Kasumi-1 (cell line): ENCODE results near the gene ZNF575.
"Not testable (repeated sequence)": the region's sequence is repeated elsewhere in the genome, so short reads cannot be mapped to it uniquely, and the experiment has no call there.

ENCODE experiments used
- DNase-seq, 2 experiments: peaks; one replicate each; lab custom pipeline; 2025; lab: John Stamatoyannopoulos, UW

Gene ZNF575

GRCh38 chr19:43541920-43542650 is 9.1 kb downstream of the ZNF575 start:
- DNase-seq: no peak

DNA sequence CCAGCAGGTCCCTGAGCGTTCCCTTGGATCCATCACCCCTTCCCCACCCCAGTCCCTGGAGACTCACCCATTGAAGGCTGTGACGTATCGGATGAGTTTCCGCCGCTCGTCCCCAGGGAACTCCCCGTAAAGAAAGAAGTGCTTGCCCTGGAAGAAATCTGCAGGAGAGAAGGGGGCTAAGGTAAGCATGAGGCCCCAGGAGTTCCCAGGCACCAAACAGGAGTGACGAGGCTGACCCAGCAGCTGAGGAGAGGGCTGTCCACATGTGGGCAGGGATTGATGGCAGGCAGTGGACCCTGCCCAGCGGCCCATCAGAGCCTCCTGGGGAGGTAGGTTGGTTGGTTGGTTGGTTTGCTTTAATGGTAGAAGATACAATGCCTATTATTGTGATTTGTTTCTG is 11.1 kb downstream of the ZNF575 start:
- no peak for DNase-seq

DNA sequence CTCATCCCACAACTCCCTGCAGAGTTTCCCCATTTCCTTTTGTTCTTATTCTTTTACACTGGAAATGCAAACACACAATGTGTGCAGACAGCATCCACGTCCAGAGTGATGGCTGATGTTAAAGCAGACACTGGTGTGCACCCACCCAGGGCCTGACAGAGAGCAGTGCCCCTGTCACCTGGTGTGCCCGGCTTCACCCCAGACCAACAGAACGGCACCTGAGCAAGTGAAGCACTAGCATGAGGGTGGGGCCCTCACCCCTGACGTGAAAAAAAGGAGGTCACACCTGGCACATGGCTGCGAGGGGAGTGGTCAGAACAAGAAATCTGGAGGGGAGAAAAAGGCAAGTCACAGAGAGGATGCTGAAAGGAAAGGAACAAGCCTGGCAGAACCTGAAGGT is 12.3 kb downstream of the ZNF575 start:
- no peak for DNase-seq

GRCh38 chr19:43545981-43546380 is 13.0 kb downstream of the ZNF575 start:
- DNase-seq: no peak

DNA sequence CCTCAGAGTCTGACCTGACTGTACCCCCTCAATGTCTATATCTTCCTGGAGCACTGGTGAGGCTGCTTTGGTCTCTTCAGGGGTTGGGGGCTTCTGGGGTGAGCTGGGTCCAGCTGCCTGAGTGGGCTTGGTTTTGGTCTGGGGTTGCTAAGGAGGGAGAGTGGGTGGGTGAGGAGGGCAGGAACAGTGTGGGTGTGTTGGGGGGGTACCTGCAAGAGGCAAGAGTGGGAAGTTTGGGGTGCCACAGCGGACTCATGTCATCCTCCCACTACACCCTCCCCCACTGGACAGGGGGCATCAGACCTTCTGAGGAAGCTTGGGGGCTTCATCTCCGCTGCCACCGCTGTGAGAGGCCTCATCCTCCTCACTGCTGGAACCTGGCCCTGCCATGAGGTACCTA is 13.6 kb downstream of the ZNF575 start:
- no peak for DNase-seq

DNA sequence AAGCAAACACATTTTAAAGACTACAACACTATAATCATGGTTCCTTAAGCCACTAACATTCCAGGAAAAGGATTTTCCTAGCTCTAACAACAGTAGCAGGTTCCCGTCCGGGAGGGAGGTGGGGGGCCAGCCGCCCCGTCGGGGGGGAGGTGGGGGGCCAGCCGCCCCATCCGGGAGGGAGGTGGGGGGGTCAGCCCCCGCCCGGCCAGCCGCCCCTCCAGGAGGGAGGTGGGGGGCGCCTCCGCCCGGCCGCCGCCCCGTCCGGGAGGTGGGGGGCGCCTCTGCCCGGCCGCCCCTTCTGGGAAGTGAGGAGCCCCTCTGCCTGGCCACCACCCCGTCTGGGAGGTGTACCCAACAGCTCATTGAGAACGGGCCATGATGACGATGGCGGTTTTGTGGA is 14.9 kb downstream of the ZNF575 start:
- DNase-seq: not testable (repeated sequence)

DNA sequence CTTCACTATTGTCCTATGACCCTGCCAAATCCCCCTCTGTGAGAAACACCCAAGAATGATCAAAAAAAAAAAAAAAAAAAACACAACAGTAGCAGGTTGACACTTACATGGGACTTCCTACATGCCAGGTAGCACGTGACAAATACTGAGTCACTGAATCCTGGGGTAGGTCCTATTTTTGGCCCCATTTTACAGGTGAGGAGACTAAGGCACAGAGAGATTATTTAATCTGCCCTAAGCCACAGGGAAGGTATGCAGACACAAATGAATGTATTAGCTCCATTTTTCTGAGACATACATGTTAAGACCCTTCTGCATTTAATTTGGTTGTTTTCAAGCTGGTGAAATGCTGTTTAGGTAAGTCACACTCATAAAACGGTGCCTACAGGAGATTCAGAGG is 15.7 kb downstream of the ZNF575 start:
- DNase-seq: no peak

DNA sequence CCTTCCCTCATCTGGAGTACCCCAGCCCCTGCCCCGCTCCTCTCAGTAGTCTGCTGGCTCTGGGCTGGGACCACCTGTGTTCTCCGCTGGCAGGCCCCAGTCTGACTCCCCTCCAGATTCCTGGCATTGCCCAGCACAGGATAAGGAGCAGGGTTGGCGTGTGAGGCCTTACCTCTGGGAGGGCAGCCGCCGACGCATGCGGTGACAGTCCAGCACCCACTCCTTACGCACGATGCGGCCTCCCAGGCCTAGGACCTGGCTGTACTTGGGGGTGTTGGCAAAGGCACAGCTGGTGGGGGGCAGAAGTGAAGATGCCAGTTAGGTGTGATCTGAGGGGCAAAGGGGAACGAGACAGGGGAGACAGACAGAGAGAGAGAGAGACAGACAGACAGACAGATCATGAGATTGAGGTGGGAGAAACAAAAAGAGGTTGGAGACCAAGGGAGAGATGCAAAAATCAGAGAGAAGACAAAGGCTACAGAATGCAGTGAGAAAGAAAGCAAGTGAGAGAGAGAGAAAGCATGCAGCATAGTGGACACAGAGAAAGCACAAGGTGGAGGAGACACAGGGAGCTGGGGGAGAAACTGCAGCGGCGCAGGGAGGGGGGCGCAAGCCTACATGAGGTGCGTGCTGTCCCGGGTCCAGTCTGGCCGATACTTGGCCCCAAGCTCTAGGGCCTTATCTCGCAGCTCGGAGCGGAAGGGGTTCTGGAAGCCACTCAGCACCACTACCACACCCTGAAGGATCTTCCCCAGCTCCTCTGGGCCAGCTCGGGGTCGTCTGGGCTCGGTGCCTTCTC is 18.6 kb downstream of the ZNF575 start:
- DNase-seq: no peak

DNA sequence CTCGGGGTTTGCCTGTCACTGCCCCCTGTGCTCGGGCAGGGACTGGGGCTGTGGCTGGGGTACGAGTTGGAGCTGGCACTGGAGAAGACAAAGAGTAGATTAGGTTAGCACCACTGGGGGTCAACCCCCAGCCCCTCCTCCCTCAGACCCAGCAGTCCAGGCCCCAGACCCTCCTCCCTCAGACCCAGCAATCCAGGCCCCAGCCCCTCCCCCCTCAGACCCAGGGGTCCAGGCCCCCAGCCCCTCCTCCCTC is 19.1 kb downstream of the ZNF575 start:
- no peak for DNase-seq

DNA sequence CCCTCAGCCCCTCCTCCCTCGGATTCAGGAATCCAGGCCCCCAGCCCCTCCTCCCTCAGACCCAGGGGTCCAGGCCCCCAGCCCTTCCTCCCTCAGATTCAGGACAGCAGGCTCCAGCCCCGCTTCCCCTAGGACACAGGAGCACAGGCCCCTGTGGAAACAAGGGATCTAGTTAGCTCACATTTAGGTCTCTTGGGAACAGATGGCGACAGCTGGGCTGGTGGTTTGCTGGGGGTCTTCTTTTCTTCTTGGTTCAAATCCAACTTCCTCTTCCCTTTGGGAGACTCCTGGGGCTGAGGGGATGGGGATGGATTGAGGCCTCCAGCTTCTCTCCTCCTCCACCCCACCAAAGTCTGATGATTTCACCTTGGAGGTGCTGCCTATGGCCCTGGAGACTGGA is 19.6 kb downstream of the ZNF575 start:
- no peak for DNase-seq

DNA sequence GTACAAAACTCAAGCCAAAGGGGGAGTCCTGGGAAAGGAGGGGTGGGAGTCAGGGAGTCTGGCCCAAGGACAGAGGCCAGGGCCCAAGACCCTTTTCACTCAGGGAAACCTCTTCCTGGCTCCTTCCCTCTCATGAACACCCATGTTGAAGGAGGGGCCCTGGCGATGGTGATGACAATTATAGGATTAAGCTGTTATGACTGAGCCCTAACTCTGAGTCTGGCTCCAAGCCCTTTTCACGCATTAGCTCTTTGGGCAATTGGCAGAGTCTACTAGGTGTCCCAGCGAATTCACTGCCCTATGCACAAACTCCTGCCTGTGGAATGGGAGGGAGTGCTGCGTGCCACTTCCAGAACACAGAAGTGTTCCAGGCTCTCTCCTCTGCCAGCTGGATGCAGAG is 20.7 kb downstream of the ZNF575 start:
- no peak for DNase-seq

DNA sequence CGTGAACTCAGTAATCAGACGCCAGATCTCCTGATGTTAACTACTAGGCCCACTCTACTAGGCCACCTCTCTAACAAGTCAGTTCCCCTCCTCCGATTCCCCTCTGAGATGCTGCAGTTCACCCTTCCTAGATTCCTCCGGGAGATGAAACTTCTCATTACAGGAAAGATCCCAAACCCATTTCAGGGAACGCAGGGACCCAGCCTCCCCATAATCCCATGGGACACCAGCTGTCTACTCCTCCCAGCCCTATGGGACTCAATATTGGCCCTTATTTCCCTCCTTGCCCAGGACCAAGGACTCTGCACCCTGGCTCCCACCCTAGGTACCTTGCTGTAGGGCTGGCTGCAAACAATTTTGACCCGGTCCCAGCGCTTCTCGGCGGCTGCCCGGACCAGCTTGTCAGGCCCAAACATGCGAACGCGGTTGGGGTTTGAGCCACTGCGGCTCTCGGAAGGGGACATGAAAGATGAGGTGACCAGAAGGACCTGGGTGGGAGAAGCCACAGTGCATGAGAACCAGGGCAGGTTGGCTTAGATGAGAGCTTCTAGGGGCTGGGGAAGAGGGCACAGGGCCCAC is 21.4 kb downstream of the ZNF575 start:
- no peak for DNase-seq

- DNase-seq: peak; percentile 90 to 94
Measured at GRCh38 chr19:43555185-43555770, 22.3 kb downstream of the ZNF575 start.

- DNase-seq: peak; percentile 25 to 30
Measured at GRCh38 chr19:43560687-43561086, 27.7 kb downstream of the ZNF575 start.

GRCh38 chr19:43561139-43561970 is 28.4 kb downstream of the ZNF575 start:
- no peak for DNase-seq

- DNase-seq: peak in 1 of 2 experiments; percentile 32
Measured at GRCh38 chr19:43562226-43562697, 29.3 kb downstream of the ZNF575 start.

- DNase-seq: peak; percentile 99
Measured at GRCh38 chr19:43562698-43563241, 29.8 kb downstream of the ZNF575 start.

GRCh38 chr19:43563816-43564457 is 30.9 kb downstream of the ZNF575 start:
- DNase-seq: peak; percentile 16 to 18

- DNase-seq: peak; percentile 20 to 21
Measured at GRCh38 chr19:43564800-43565199, 31.8 kb downstream of the ZNF575 start.

- no peak for DNase-seq
Measured at GRCh38 chr19:43569657-43570056, 36.7 kb downstream of the ZNF575 start.

DNA sequence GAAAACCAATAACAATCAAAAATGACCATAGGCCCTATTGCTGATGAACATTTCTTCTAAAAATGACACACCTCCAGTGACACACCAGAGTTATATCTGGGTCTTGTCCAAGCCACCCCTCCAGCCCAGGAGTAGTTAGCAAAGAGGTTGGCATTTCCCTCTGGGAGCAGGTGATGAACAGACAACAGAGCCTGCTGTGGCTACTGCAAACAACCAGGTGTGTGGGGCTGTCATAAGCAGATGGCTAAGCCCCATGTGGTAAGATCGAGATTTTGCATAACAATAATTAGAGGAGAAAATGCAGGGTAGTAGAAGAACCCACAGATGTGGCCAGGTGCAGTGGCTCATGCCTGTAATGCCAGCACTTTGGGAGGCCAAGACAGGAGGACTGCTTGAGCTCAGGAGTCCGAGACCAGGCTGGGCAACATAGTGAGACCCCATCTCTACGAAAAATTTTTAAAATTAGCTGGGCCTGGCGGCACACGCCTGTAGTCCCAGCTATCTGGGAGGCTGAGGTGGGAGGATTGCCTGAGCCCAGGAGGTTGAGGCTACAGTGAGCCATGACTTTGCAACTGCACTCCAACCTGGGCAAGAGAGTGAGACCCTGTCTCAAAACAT is 37.3 kb downstream of the ZNF575 start:
- no peak for DNase-seq
